GM12891 (cell line): ENCODE measurements around the gene FAM219A.

Experiments used
- POLR2A ChIP-seq: IDR thresholded peaks from 2 replicates; pipeline ENCODE4 v1.6.1; 2011; ENCODE audit warnings: low read depth, low read length, control low read depth
- POLR2AphosphoS5 ChIP-seq: IDR thresholded peaks from 2 replicates; pipeline ENCODE4 v1.6.1; 2011; ENCODE audit warnings: low read depth, low read length, control low read depth
- TAF1 ChIP-seq: IDR thresholded peaks from 2 replicates; pipeline ENCODE4 v1.6.1; 2011; ENCODE audit warnings: low read depth, low read length, control low read depth

DNA sequence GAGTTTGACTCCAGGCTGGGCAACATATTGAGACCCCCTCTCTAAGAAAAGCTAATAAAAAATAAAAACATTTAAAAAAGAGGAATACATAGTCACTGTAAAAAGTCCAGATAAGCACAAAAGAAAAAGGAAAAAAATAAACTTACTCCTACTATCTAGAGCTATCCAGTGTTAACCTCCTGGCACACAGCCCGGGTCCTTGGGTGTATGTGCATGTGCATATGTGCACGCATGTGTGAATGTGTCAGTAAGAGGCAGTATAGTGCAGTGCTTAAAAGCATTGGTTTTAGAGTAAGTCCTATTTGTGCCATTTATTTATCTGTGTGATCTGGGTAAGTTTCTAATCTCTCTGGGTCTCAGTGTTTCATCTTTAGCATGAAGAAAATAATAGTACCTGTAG, 26.7 kb downstream of the FAM219A start:
- no peak for TF ChIP-seq POLR2A
- TF ChIP-seq POLR2AphosphoS5 = no peak
- TF ChIP-seq TAF1 = no peak
